C4-2B (cell line): Measurements from ENCODE around the gene ALDH1L1.

Experiments
- H3K27ac ChIP-seq: fragments of 450-650 bp; 2 replicates; pipeline ENCODE4 v1.5.1; 2017
- ZFX ChIP-seq: fragments of 450-650 bp; IDR thresholded peaks from 2 replicates; pipeline ENCODE4 v1.6.1; 2017
- TF ChIP-seq, protein P1 (sequence below): fragments of 450-650 bp; conservative IDR thresholded peaks from 2 replicates; pipeline ENCODE4 v1.5.1; 2017; ENCODE audit warnings: mild to moderate bottlenecking

ALDH1L1 gene

DNA sequence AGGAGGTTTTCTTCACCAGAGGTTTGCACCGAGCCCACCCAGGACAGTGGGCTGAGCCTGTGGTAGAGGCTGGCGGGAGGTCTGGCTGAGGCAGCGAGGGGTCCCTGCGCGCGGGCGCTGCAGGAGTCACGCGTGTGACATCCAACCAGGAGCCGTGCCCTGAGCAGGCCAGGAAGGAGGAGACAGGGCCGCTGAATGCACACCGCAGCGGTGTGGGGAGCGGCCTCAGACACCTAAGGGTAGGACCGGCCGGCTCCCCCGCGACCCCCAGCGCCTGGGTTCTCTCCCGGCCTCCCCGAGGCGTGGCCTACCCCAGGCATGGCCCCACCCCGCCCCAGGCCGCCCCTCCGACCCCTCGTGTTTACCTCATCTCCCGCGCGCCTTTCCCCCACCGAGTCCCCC lies 96.9 kb downstream of the ALDH1L1 start:
- H3K27ac ChIP-seq: peak overlapping the region; percentile 76
- TF ChIP-seq ZFX: peak; percentile 64; the same call in 1 of the 2 replicates
- TF ChIP-seq, protein P1, sequence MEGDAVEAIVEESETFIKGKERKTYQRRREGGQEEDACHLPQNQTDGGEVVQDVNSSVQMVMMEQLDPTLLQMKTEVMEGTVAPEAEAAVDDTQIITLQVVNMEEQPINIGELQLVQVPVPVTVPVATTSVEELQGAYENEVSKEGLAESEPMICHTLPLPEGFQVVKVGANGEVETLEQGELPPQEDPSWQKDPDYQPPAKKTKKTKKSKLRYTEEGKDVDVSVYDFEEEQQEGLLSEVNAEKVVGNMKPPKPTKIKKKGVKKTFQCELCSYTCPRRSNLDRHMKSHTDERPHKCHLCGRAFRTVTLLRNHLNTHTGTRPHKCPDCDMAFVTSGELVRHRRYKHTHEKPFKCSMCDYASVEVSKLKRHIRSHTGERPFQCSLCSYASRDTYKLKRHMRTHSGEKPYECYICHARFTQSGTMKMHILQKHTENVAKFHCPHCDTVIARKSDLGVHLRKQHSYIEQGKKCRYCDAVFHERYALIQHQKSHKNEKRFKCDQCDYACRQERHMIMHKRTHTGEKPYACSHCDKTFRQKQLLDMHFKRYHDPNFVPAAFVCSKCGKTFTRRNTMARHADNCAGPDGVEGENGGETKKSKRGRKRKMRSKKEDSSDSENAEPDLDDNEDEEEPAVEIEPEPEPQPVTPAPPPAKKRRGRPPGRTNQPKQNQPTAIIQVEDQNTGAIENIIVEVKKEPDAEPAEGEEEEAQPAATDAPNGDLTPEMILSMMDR: no peak

DNA sequence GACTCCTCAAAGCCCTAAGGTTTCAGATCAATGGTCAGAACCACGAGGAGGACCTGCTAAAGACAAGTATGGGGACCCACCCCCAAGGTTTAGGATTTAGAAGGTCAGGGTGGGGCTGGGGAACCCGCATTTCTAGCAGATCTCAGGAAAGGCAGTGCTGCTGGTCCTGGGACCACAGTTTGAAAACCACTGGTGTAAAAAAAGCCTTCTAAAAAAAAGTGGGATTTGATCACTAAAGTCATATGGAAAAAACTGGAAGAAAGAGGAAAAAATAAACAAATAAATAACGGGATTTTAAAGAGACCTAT lies 97.3 kb downstream of the ALDH1L1 start:
- TF ChIP-seq, protein P1: no peak
- no peak for TF ChIP-seq ZFX
- H3K27ac ChIP-seq: peak overlapping the region; percentile 76

DNA sequence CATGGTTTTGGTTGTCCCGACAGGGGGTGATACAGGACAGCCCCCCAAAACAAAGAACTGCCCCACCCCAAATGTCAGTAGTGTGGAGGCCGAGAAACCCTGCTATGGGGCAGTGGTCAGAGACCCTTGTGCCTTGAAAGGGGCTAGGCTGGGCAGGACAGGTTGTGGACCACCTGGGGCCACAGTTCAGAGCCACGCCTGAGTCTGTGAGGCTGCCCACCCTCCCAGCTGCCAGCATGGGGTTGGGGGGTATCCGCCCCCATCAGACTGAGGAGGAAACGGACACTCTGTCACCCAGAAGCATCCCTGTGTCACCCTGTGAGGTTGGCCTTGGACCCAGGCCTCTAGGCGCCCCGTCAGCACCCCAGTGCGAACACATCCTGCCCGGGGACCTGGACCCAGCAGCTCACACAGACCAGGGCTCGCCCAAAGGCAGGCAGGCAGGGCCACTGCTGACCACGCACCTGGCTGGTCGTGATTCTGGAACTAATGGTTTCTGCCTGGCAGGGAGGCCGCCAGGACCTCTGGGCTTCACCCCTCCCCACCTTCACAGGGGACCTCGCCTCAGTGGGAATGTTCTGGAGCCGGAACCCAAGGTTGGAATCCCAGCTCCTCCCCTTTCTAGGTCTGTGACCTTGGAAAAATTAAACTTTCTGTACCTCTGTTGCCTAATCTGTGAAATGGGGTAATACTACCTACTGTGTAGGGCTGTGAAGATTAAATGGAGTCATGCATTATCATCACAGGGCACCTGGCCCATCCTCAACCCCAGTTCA lies 97.8 kb downstream of the ALDH1L1 start:
- H3K27ac ChIP-seq: peak overlapping the region; percentile 76; the same call in 1 of the 2 replicates
- TF ChIP-seq ZFX: no peak
- TF ChIP-seq, protein P1: no peak

DNA sequence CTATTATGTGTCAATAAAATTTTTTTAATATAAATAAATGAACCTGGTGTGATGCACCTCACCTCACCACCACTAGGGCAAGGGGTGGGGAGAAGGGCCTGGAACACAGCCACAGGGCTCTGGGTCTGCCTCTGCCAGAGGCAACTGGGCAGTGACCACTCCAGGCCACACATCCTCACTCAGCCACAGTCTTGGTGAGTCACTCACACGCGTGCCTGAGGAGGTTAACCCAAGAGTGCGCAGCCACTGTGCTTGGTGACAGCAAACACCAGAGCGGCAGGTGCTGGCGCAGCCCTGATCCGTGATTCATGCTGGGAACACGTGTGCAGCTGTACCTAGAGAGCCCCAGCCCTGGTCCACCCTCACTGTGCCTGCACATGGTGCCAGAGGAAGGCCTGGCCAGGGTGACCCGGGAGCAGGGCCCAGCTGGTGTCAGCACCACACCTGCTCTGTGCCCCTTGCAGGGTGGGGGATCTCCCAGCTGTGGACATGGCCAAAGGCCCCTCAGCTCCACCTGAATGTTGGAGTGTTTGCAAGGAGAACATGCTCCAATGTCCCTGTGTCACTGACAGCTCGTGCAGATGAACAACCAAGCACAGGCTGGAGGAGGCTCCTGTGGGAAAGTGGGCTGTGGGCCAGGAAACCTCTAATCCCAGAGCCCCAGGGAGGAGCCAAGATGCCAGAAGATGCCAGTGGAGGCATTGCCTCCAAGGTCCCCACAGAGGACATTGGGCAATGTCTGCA lies 98.6 kb downstream of the ALDH1L1 start:
- TF ChIP-seq, protein P1: peak; percentile 54
- no peak for TF ChIP-seq ZFX
- no peak overlapping the region for H3K27ac ChIP-seq

DNA sequence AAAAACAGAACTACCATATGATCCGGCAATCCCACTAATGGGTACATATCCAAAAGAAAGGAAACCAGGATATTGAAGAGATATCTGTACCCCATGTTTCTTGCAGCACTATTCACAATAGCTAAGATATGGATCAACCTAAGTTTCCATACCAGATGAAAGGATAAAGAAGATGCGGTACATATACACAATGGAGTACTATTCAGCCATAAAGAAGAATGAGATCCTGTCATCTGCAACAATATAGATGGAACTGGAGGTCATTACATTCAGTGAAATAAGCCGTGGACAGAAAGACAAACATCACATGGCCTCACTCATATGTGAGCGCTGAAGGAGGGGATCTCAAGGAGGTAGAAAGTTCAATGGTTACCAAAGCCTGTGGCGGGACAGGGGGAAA lies 99.4 kb downstream of the ALDH1L1 start:
- no peak for TF ChIP-seq ZFX
- TF ChIP-seq, protein P1: no peak
- no peak overlapping the region for H3K27ac ChIP-seq

DNA sequence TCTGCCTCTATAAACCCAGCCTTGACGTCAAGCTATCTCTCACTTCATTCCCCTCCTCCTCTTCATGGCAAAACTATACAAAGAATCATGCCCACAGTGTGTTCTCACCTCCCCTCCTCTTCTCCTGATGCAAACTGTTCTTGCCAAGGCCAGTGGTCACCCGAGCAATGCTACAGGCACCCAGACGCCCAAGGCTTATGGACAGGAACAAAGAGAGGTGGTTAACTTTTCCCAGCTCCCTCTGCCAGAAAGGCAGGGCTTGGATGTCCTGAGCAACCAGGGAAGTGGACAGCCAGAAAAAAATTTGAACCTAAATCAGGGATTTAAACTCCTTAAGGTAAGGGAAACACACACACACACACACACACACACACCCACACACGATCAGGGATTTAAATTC lies 101.5 kb downstream of the ALDH1L1 start:
- TF ChIP-seq, protein P1: no peak
- TF ChIP-seq ZFX: no peak
- H3K27ac ChIP-seq: no peak overlapping the region

DNA sequence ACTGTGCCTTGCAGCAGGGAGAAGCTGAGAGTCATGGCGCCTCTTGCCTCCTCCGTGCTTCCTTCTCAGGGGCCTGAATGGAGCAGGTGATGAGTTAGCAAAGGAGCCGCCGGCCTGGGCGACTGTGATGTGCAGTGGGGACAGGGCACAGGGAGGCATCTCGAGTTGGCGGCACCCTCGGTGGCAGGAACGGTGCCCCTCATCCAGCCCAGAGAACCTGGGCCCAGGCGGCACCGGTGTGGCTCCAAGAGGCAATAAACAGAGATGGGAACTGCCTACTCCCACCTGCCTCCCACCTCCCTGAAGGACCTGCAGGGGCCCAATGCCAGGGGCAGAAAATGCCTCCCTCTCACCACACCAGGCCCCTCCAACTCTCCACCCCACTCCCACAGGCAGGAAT lies 102.6 kb downstream of the ALDH1L1 start:
- H3K27ac ChIP-seq: no peak overlapping the region
- TF ChIP-seq, protein P1: no peak
- no peak for TF ChIP-seq ZFX
